MCF 10A (cell line): ENCODE measurements around the gene BAG5. TPM values are rescaled to one million over a fixed set of nuclear protein-coding genes. Genes with fewer than 3 reads are reported as not detected.

Source experiments
- BruUV-seq: library from RNA; stranded (reverse); fragments of 400-500 nt; replicated peaks from 2 replicates; lab custom pipeline; 2021; lab: Mats Ljungman, UMichigan
- CTCF ChIA-PET: fragments of 300-600 bp; sonication (Branson Sonifier 250); formaldehyde crosslinking; extraction: SDS; loops from one replicate; lab custom pipeline; 2021; ENCODE audit warnings: antibody characterized with exemption, inconsistent platforms; lab: Yijun Ruan, JAX
- POLR2A ChIA-PET: fragments of 300-600, 350-650 bp; sonication (Branson Sonifier 250); formaldehyde crosslinking; extraction: SDS; loops from one replicate; lab custom pipeline; 2020; ENCODE audit warnings: antibody characterized with exemption, inconsistent platforms; lab: Yijun Ruan, JAX
- DNase-seq: peaks from one replicate; pipeline ENCODE4 v3.0.0-alpha.2; 2018; ENCODE audit not compliant: unreplicated experiment
- H3K27ac Mint-ChIP-seq: one replicate; pipeline ENCODE4 v1.8.0; 2022; ENCODE audit warnings: mild to moderate bottlenecking, low read depth, mixed read lengths; ENCODE audit not compliant: unreplicated experiment
- H3K27me3 Mint-ChIP-seq: one replicate; pipeline ENCODE4 v1.8.0; 2022; ENCODE audit warnings: mixed read lengths; ENCODE audit not compliant: insufficient read depth, unreplicated experiment
- H3K36me3 Mint-ChIP-seq: one replicate; pipeline ENCODE4 v1.8.0; 2022; ENCODE audit warnings: mild to moderate bottlenecking, moderate library complexity, mixed read lengths; ENCODE audit not compliant: insufficient read depth, unreplicated experiment
- H3K4me1 Mint-ChIP-seq: one replicate; pipeline ENCODE4 v1.8.0; 2022; ENCODE audit warnings: mixed read lengths; ENCODE audit not compliant: insufficient read depth, unreplicated experiment
- H3K4me3 Mint-ChIP-seq: one replicate; pipeline ENCODE4 v1.8.0; 2022; ENCODE audit warnings: mild to moderate bottlenecking, moderate library complexity, mixed read lengths; ENCODE audit not compliant: unreplicated experiment
- H3K9me3 Mint-ChIP-seq: one replicate; pipeline ENCODE4 v1.8.0; 2022; ENCODE audit warnings: mixed read lengths; ENCODE audit not compliant: unreplicated experiment
- intact Hi-C: fragments of 100-400 bp; cut with micrococcal nuclease; formaldehyde crosslinking; loops from 2 replicates; pipeline ENCODE4 v1.14.1; 2022
- total RNA-seq: library from RNA; stranded (reverse); gene quantifications from 2 replicates; pipeline ENCODE4 v1.2.3, GENCODE V29; 2022
- TF ChIP-seq, protein P1 (sequence below): fragments of 200-600 bp; IDR thresholded peaks from one replicate; pipeline ENCODE4 v1.8.0; 2022; ENCODE audit warnings: antibody characterized with exemption, mild to moderate bottlenecking; ENCODE audit not compliant: unreplicated experiment

Gene BAG5
- total RNA-seq, 1 experiment from 2014 or later, result 30.9 TPM

DNA sequence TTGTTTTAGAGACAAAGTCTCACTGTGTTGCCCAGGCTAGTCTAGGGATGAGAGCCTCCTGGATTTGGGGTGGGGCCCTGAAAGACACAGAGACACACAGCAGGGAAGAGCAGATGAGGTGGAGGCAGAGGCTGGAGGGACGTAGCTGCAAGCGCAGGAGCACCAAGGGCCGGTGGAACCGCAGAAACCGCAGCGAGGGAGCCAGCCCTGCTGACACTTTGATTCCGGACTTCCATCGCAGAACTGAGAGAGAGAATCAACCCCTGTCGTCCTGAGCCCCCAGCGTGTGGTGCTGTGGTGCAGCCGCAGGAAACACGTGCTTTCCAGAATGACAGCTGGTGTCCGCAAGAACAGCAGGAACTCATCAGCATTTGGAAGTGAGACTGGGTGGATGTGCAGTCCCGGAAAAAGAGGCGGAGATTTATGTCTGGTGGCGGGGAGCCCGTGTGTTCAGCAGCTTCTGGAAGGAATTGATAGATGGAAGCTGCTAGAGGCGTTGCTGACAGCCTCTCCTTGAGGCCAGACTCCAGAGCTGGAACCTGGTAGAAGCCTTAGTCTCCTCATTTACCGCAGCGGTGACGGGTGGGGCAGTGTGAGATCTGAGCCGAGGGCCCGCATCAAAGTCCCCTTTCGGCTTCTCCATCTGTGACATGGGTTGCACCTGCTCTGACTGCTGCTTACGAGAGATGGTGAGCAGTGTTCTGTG lies 44.7 kb upstream of the BAG5 start:
- H3K9me3 Mint-ChIP-seq, result peaks cover 11% of the 10 kb centered on the region
- BruUV-seq, result no TSS peak
- no peak overlapping the region for H3K4me3 Mint-ChIP-seq
- DNase-seq, result peak; percentile 44
- no peaks in the 10 kb centered on the region for H3K27me3 Mint-ChIP-seq
- TF ChIP-seq, protein P1, sequence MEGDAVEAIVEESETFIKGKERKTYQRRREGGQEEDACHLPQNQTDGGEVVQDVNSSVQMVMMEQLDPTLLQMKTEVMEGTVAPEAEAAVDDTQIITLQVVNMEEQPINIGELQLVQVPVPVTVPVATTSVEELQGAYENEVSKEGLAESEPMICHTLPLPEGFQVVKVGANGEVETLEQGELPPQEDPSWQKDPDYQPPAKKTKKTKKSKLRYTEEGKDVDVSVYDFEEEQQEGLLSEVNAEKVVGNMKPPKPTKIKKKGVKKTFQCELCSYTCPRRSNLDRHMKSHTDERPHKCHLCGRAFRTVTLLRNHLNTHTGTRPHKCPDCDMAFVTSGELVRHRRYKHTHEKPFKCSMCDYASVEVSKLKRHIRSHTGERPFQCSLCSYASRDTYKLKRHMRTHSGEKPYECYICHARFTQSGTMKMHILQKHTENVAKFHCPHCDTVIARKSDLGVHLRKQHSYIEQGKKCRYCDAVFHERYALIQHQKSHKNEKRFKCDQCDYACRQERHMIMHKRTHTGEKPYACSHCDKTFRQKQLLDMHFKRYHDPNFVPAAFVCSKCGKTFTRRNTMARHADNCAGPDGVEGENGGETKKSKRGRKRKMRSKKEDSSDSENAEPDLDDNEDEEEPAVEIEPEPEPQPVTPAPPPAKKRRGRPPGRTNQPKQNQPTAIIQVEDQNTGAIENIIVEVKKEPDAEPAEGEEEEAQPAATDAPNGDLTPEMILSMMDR, result no peak
- peaks cover 5% of the 10 kb centered on the region for H3K36me3 Mint-ChIP-seq
- ChIA-PET POLR2A (interaction anchor here (1.3 kb wide), 1 partner anchor 23 kb away, joined by 3 read pairs; the partner anchor contains the start of gene KLC1), CTCF (no interaction called here)
- H3K4me1 Mint-ChIP-seq, result peaks cover 5% of the 10 kb centered on the region
- intact Hi-C loops, result no loop called here
- H3K27ac Mint-ChIP-seq, result no peak overlapping the region

GRCh38 chr14:103604620-103605019 lies 42.2 kb upstream of the BAG5 start:
- ChIA-PET CTCF (interaction anchor here (0.9 kb wide), 1 partner anchor 9 kb away, joined by 3 read pairs; no protein-coding TSS in a partner anchor), POLR2A (interaction anchor here (1.0 kb wide), 1 partner anchor 24 kb away, joined by 4 read pairs; the partner anchor contains the start of gene KLC1)
- no TSS peak for BruUV-seq
- H3K27ac Mint-ChIP-seq, result no peak overlapping the region
- TF ChIP-seq, protein P1, result no peak
- H3K4me3 Mint-ChIP-seq, result no peak overlapping the region
- H3K27me3 Mint-ChIP-seq, result no peaks in the 10 kb centered on the region
- peaks cover 5% of the 10 kb centered on the region for H3K4me1 Mint-ChIP-seq
- no peaks in the 10 kb centered on the region for H3K36me3 Mint-ChIP-seq
- no peaks in the 10 kb centered on the region for H3K9me3 Mint-ChIP-seq
- DNase-seq, result no peak
- intact Hi-C loops, result no loop called here

- Mint-ChIP-seq H3K36me3 (no peaks in the 10 kb centered on the region), H3K4me3 (no peak overlapping the region), H3K4me1 (no peaks in the 10 kb centered on the region), H3K9me3 (no peaks in the 10 kb centered on the region), H3K27ac (no peak overlapping the region), H3K27me3 (no peaks in the 10 kb centered on the region)
- ChIA-PET CTCF (interaction anchor here (0.7 kb wide), 1 partner anchor 14 kb away, joined by 3 read pairs; no protein-coding TSS in a partner anchor), POLR2A (no interaction called here)
- intact Hi-C loops, result no loop called here
- BruUV-seq, result no TSS peak
- no peak for DNase-seq
- TF ChIP-seq, protein P1, result no peak
Measured at GRCh38 chr14:103600503-103600902, 38.0 kb upstream of the BAG5 start.

GRCh38 chr14:103597623-103598377 lies 35.3 kb upstream of the BAG5 start:
- Mint-ChIP-seq H3K27ac (no peak overlapping the region), H3K4me1 (peaks cover 5% of the 10 kb centered on the region), H3K4me3 (no peak overlapping the region), H3K9me3 (no peaks in the 10 kb centered on the region), H3K36me3 (no peaks in the 10 kb centered on the region), H3K27me3 (no peaks in the 10 kb centered on the region)
- DNase-seq, result peak; percentile 84
- CTCF ChIA-PET, result interaction anchor here (0.6 kb wide), 1 partner anchor 493 kb away, joined by 3 read pairs; no protein-coding TSS in a partner anchor
- BruUV-seq, result no TSS peak
- TF ChIP-seq, protein P1, result no peak
- POLR2A ChIA-PET, result no interaction called here
- intact Hi-C loops, result no loop called here
